ENCODE results near the gene NFATC3.

GRCh38 chr16:68093816-68094613 lies 8.8 kb downstream of the NFATC3 start:
- TF ChIP-seq CTCF (conservative IDR thresholded peaks at IDR 0.05; ENCODE audit: low read depth, low read length), result peak; percentile 48
- no peak for TF ChIP-seq EZH2phosphoT487 (IDR thresholded peaks at IDR 0.05; ENCODE audit: borderline replicate concordance, low read length)
- no peak for TF ChIP-seq EZH2 (IDR thresholded peaks at IDR 0.05; ENCODE audit: low read length, unreplicated experiment)

All from PC-3 (cell line).